ENCODE data around the gene COL20A1.

Gene COL20A1

GRCh38 chr20:63342561-63343459 is 49.8 kb downstream of the COL20A1 start:
- no peaks in the 10 kb centered on the region for H3K4me1 ChIP-seq (ENCODE audit: control insufficient read depth, insufficient read depth, low read length)
- no peaks in the 10 kb centered on the region for H3K9me3 ChIP-seq (ENCODE audit: control insufficient read depth, insufficient read depth, low read length)
- peaks cover 5% of the 10 kb centered on the region; the same call in 1 of the 2 replicates for H3K27me3 ChIP-seq (ENCODE audit: control insufficient read depth, insufficient read depth, low read length)
- H3K4me3 ChIP-seq (ENCODE audit: low read depth, low read length), result no peak overlapping the region
- H3K27ac ChIP-seq (ENCODE audit: low read depth, low read length), result no peak overlapping the region
- no peak overlapping the region for H3K9ac ChIP-seq (ENCODE audit: low read depth, low read length)
- no peaks in the 10 kb centered on the region for H3K36me3 ChIP-seq (ENCODE audit: control insufficient read depth, insufficient read depth, low read length)

GRCh38 chr20:63343460-63344445 is 50.8 kb downstream of the COL20A1 start:
- Histone ChIP-seq H3K4me1 (ENCODE audit: control insufficient read depth, insufficient read depth, low read length) (no peaks in the 10 kb centered on the region), H3K4me3 (ENCODE audit: low read depth, low read length) (no peak overlapping the region), H3K27me3 (ENCODE audit: control insufficient read depth, insufficient read depth, low read length) (no peaks in the 10 kb centered on the region), H3K27ac (ENCODE audit: low read depth, low read length) (no peak overlapping the region), H3K9me3 (ENCODE audit: control insufficient read depth, insufficient read depth, low read length) (no peaks in the 10 kb centered on the region), H3K36me3 (ENCODE audit: control insufficient read depth, insufficient read depth, low read length) (no peaks in the 10 kb centered on the region), H3K9ac (ENCODE audit: low read depth, low read length) (no peak overlapping the region)

GRCh38 chr20:63344616-63345327 is 51.8 kb downstream of the COL20A1 start:
- H3K4me3 ChIP-seq (ENCODE audit: low read depth, low read length), result no peak overlapping the region
- H3K9ac ChIP-seq (ENCODE audit: low read depth, low read length), result no peak overlapping the region

GRCh38 chr20:63345328-63346100 is 52.5 kb downstream of the COL20A1 start:
- Histone ChIP-seq H3K9ac (ENCODE audit: low read depth, low read length) (no peak overlapping the region), H3K27me3 (ENCODE audit: control insufficient read depth, insufficient read depth, low read length) (no peaks in the 10 kb centered on the region), H3K36me3 (ENCODE audit: control insufficient read depth, insufficient read depth, low read length) (no peaks in the 10 kb centered on the region)

More at GRCh38 chr20:63344616-63345327, 51.8 kb downstream of the COL20A1 start:
- Histone ChIP-seq H3K27me3 (ENCODE audit: control insufficient read depth, insufficient read depth, low read length) (no peaks in the 10 kb centered on the region), H3K9me3 (ENCODE audit: control insufficient read depth, insufficient read depth, low read length) (no peaks in the 10 kb centered on the region), H3K36me3 (ENCODE audit: control insufficient read depth, insufficient read depth, low read length) (no peaks in the 10 kb centered on the region), H3K27ac (ENCODE audit: low read depth, low read length) (no peak overlapping the region), H3K4me1 (ENCODE audit: control insufficient read depth, insufficient read depth, low read length) (no peaks in the 10 kb centered on the region)

GRCh38 chr20:63346131-63347080 is 53.4 kb downstream of the COL20A1 start:
- no peak overlapping the region for H3K9ac ChIP-seq (ENCODE audit: low read depth, low read length)
- no peaks in the 10 kb centered on the region for H3K9me3 ChIP-seq (ENCODE audit: control insufficient read depth, insufficient read depth, low read length)
- no peaks in the 10 kb centered on the region for H3K4me1 ChIP-seq (ENCODE audit: control insufficient read depth, insufficient read depth, low read length)
- no peak overlapping the region for H3K27ac ChIP-seq (ENCODE audit: low read depth, low read length)
- no peak overlapping the region for H3K4me3 ChIP-seq (ENCODE audit: low read depth, low read length)
- no peaks in the 10 kb centered on the region for H3K27me3 ChIP-seq (ENCODE audit: control insufficient read depth, insufficient read depth, low read length)
- H3K36me3 ChIP-seq (ENCODE audit: control insufficient read depth, insufficient read depth, low read length), result no peaks in the 10 kb centered on the region

More at GRCh38 chr20:63345328-63346100, 52.5 kb downstream of the COL20A1 start:
- Histone ChIP-seq H3K27ac (ENCODE audit: low read depth, low read length) (no peak overlapping the region), H3K4me1 (ENCODE audit: control insufficient read depth, insufficient read depth, low read length) (no peaks in the 10 kb centered on the region), H3K4me3 (ENCODE audit: low read depth, low read length) (no peak overlapping the region), H3K9me3 (ENCODE audit: control insufficient read depth, insufficient read depth, low read length) (no peaks in the 10 kb centered on the region)

- no peaks in the 10 kb centered on the region for H3K4me1 ChIP-seq (ENCODE audit: control insufficient read depth, insufficient read depth, low read length)
- H3K9ac ChIP-seq (ENCODE audit: low read depth, low read length), result no peak overlapping the region
- H3K36me3 ChIP-seq (ENCODE audit: control insufficient read depth, insufficient read depth, low read length), result no peaks in the 10 kb centered on the region
- H3K4me3 ChIP-seq (ENCODE audit: low read depth, low read length), result no peak overlapping the region
- H3K27ac ChIP-seq (ENCODE audit: low read depth, low read length), result no peak overlapping the region
- H3K27me3 ChIP-seq (ENCODE audit: control insufficient read depth, insufficient read depth, low read length), result no peaks in the 10 kb centered on the region
- H3K9me3 ChIP-seq (ENCODE audit: control insufficient read depth, insufficient read depth, low read length), result no peaks in the 10 kb centered on the region
Observed at GRCh38 chr20:63347081-63347741, 54.2 kb downstream of the COL20A1 start.

- no peaks in the 10 kb centered on the region for H3K4me1 ChIP-seq (ENCODE audit: control insufficient read depth, insufficient read depth, low read length)
- H3K4me3 ChIP-seq (ENCODE audit: low read depth, low read length), result no peak overlapping the region
- no peak overlapping the region for H3K27ac ChIP-seq (ENCODE audit: low read depth, low read length)
- no peak overlapping the region for H3K9ac ChIP-seq (ENCODE audit: low read depth, low read length)
- no peaks in the 10 kb centered on the region for H3K36me3 ChIP-seq (ENCODE audit: control insufficient read depth, insufficient read depth, low read length)
- no peaks in the 10 kb centered on the region for H3K27me3 ChIP-seq (ENCODE audit: control insufficient read depth, insufficient read depth, low read length)
- H3K9me3 ChIP-seq (ENCODE audit: control insufficient read depth, insufficient read depth, low read length), result no peaks in the 10 kb centered on the region
Observed at GRCh38 chr20:63347950-63348827, 55.2 kb downstream of the COL20A1 start.

- Histone ChIP-seq H3K4me1 (ENCODE audit: control insufficient read depth, insufficient read depth, low read length) (no peaks in the 10 kb centered on the region), H3K4me3 (ENCODE audit: low read depth, low read length) (no peak overlapping the region), H3K9me3 (ENCODE audit: control insufficient read depth, insufficient read depth, low read length) (no peaks in the 10 kb centered on the region), H3K36me3 (ENCODE audit: control insufficient read depth, insufficient read depth, low read length) (no peaks in the 10 kb centered on the region), H3K27me3 (ENCODE audit: control insufficient read depth, insufficient read depth, low read length) (no peaks in the 10 kb centered on the region), H3K27ac (ENCODE audit: low read depth, low read length) (no peak overlapping the region), H3K9ac (ENCODE audit: low read depth, low read length) (no peak overlapping the region)
Observed at GRCh38 chr20:63348828-63349515, 56.0 kb downstream of the COL20A1 start.

All from HUES48 (cell line).